Gastrocnemius medialis (tissue), 4 donors: ENCODE results near the gene GCN1.

ENCODE experiments used
- CTCF ChIP-seq, 5 experiments: fragments of 450-650 bp in 3 of 5; fragments of 200-600 bp in 2 of 5; sonication (generic) in 2 of 5; IDR thresholded peaks in 4 of 5; conservative IDR thresholded peaks in 1 of 5; 1 replicate in 4 of 5; 2 replicates in 1 of 5; pipeline ENCODE4 v1.5.1; 2016 to 2019; ENCODE audit warnings: antibody characterized with exemption in 5 of 5, mild to moderate bottlenecking in 3 of 5, moderate library complexity in 3 of 5
- POLR2A ChIP-seq, 2 donors: fragments of 450-650 bp; IDR thresholded peaks; one replicate each; pipeline ENCODE4 v1.6.1; 2017; ENCODE audit warnings: antibody characterized with exemption in 2 of 2, mild to moderate bottlenecking in 2 of 2, moderate library complexity in 2 of 2

GRCh38 chr12:120238839-120239445 is 44.4 kb upstream of the GCN1 start:
- TF ChIP-seq CTCF (IDR thresholded peaks at IDR 0.05 in 4 of 5, conservative IDR thresholded peaks at IDR 0.05 in 1 of 5) (no peak), POLR2A (IDR thresholded peaks at IDR 0.05) (no peak)
